HepG2 (cell line): ENCODE data around the gene SLC25A51. TPM values are rescaled to one million over a fixed set of nuclear protein-coding genes. Genes with fewer than 3 reads are reported as not detected.

Experiments
- ATAC-seq: fragments of 200-7000 bp; cut with Tn5 transposase; 3 replicates; pipeline ENCODE4 v1.9.1; 2020; ENCODE audit warnings: mild to moderate bottlenecking, moderate library complexity
- BruUV-seq: library from RNA; stranded (reverse); fragments of 400-500 nt; replicated peaks from 2 replicates; lab custom pipeline; 2021; lab: Mats Ljungman, UMichigan
- CTCF ChIA-PET: fragments of 300-600 bp; formaldehyde crosslinking; extraction: SDS; loops from one replicate; lab custom pipeline; 2021; ENCODE audit warnings: low total read pairs, inconsistent platforms, low intra/inter-chr PET ratio; lab: Yijun Ruan, JAX
- POLR2A ChIA-PET: fragments of 350-600 bp; sonication (Branson Sonifier 250); formaldehyde crosslinking; loops from one replicate; lab custom pipeline; 2020; ENCODE audit warnings: antibody characterized with exemption, inconsistent platforms; lab: Yijun Ruan, JAX
- DNase-seq: peaks from one replicate; pipeline ENCODE4 v3.0.0-alpha.2; 2015; ENCODE audit warnings: low spot score
- FAIRE-seq: peaks from 3 replicates; lab custom pipeline; 2011; peaks lifted over from hg19 to GRCh38; lab: Jason Lieb, UNC
- H2AFZ ChIP-seq: one replicate; pipeline ENCODE4 v1.6.1; 2011; ENCODE audit warnings: low read length, inconsistent platforms
- H3K27ac ChIP-seq: fragments of 300-600 bp; 3 replicates; pipeline ENCODE4 v1.8.0; 2011; ENCODE audit warnings: mixed run types, mild to moderate bottlenecking, mixed read lengths, low read length, inconsistent platforms; ENCODE audit not compliant: insufficient read depth; ENCODE audit errors: extremely low read length
- H3K27me3 ChIP-seq, 2 experiments: fragments of 200-600 bp in 1 of 2; 2 replicates in 1 of 2; 3 replicates in 1 of 2; pipeline versions ENCODE4 v1.6.0 to v1.8.0; 2011; ENCODE audit warnings: low read length in 2 of 2, mild to moderate bottlenecking in 2 of 2, moderate library complexity in 2 of 2, inconsistent platforms in 1 of 2; ENCODE audit not compliant: insufficient read depth in 2 of 2, control insufficient read depth in 1 of 2
- H3K36me3 ChIP-seq, 2 experiments: fragments of 200-600 bp in 1 of 2; replicated peaks in 1 of 2; 2 replicates in 1 of 2; 3 replicates in 1 of 2; pipeline versions ENCODE4 v1.5.1 to v1.8.0; 2011; ENCODE audit warnings: low read length in 2 of 2, inconsistent platforms in 1 of 2; ENCODE audit not compliant: insufficient read depth in 2 of 2, control insufficient read depth in 1 of 2
- H3K4me1 ChIP-seq: 2 replicates; pipeline ENCODE4 v1.5.1; 2012; ENCODE audit warnings: low read length, inconsistent platforms; ENCODE audit not compliant: insufficient read depth
- H3K4me2 ChIP-seq: 2 replicates; pipeline ENCODE4 v1.6.0; 2011; ENCODE audit warnings: low read depth, low read length, inconsistent platforms
- H3K4me3 ChIP-seq, 3 experiments: fragments of 200-600 bp in 1 of 3; sonication (generic), shearing (Covaris generic) in 1 of 3; replicated peaks in 1 of 3; 2 replicates each; pipeline ENCODE4 v1.5.1; 2011 to 2016; ENCODE audit warnings: low read length in 3 of 3, inconsistent platforms in 2 of 3, low read depth in 2 of 3, mild to moderate bottlenecking in 2 of 3, control low read depth in 1 of 3, mixed read lengths in 1 of 3; ENCODE audit not compliant: insufficient read depth in 1 of 3
- H3K79me2 ChIP-seq: one replicate; pipeline ENCODE4 v1.6.1; 2011; ENCODE audit warnings: low read length, inconsistent platforms; ENCODE audit not compliant: insufficient read depth
- H3K9ac ChIP-seq: 2 replicates; pipeline ENCODE4 v1.6.0; 2011; ENCODE audit warnings: mild to moderate bottlenecking, low read depth, low read length, inconsistent platforms; ENCODE audit not compliant: insufficient read depth
- H3K9me3 ChIP-seq: 2 replicates; pipeline ENCODE4 v1.5.1; 2012; ENCODE audit warnings: mild to moderate bottlenecking, low read length
- H4K20me1 ChIP-seq: 2 replicates; pipeline ENCODE4 v1.6.0; 2011; ENCODE audit warnings: inconsistent platforms, mild to moderate bottlenecking, low read length, moderate library complexity; ENCODE audit not compliant: insufficient read depth
- AGO2 ChIP-seq: fragments of 200-400 bp; formaldehyde crosslinking; optimal IDR thresholded peaks from 2 replicates; pipeline ENCODE3; 2017; ENCODE audit warnings: mild to moderate bottlenecking, low read depth, low read length, moderate library complexity
- HMGXB3 ChIP-seq: sonication (generic); formaldehyde crosslinking; IDR thresholded peaks from 2 replicates; pipeline ENCODE4 v1.4.0; 2020; ENCODE audit warnings: missing genetic modification reagents, borderline replicate concordance
- ZNF546 ChIP-seq: sonication (generic); formaldehyde crosslinking; conservative IDR thresholded peaks from 2 replicates; pipeline ENCODE4 v1.8.1; 2023; ENCODE audit warnings: mild to moderate bottlenecking, missing genetic modification reagents
- WGBS: methylation state at CpG from one replicate; pipeline ENCODE4 v1.1.6; 2017; ENCODE audit warnings: low lambda C conversion rate; 5-methylcytosine and 5-hydroxymethylcytosine counted together
- in situ Hi-C: cut with HindIII; loops from 2 replicates; pipeline ENCODE4 v1.10.0; 2017; ENCODE audit warnings: low pct_unique_long_range_greater_than_20kb; ENCODE audit not compliant: extremely low pct_ligation_motif_present
- intact Hi-C: fragments of 100-400 bp; cut with micrococcal nuclease; formaldehyde crosslinking; loops from one replicate; pipeline ENCODE4 v1.10.0; 2022; ENCODE audit not compliant: unreplicated experiment
- polyA plus RNA-seq, 8 experiments: library from polyadenylated mRNA; depleted of rRNA in 3 of 8; stranded (reverse) in 7 of 8; unstranded in 1 of 8; fragments of >200 nt; fragmentation: Illumina TruSeq in 4 of 8; extraction: Trizol in 4 of 8; gene quantifications; 2 replicates each; pipeline versions ENCODE4 v1.2.1 to v1.2.3, GENCODE V29; 2011 to 2016; ENCODE audit warnings: low read depth in 4 of 8, missing spikeins in 1 of 8, mixed read lengths in 1 of 8; ENCODE audit not compliant: insufficient read depth in 1 of 8
- total RNA-seq, 5 experiments: library from RNA; depleted of rRNA; stranded (reverse); fragments of >200 nt; fragmentation: Illumina TruSeq; extraction: Trizol; gene quantifications; 2 replicates each; pipeline ENCODE4 v1.2.3, GENCODE V29; 2016; ENCODE audit warnings: low read depth in 1 of 5

SLC25A51 gene
- total and polyA plus RNA-seq, 2 of the 13 experiments (the other 11 are each of a cell fraction or from before 2014, with no cell fraction given), result 14.6 to 37.7 TPM

GRCh38 chr9:37944671-37945481 is 40.9 kb upstream of the SLC25A51 start:
- no peak for DNase-seq
- 90% methylated on average over 4 of the region's 9 CpGs for WGBS

More at GRCh38 chr9:37944671-37945481, 40.9 kb upstream of the SLC25A51 start:
- H3K9me3 ChIP-seq, result no peaks in the 10 kb centered on the region
- BruUV-seq, result no TSS peak
- CTCF ChIA-PET, result no interaction called here
- TF ChIP-seq HMGXB3 (CRISPR knock-in tag), result no peak
- TF ChIP-seq AGO2, result peak; percentile 26
- no peak for TF ChIP-seq ZNF546 (CRISPR knock-in tag)
- TF ChIP-seq, all 625 proteins: peak for 1
- H3K4me1 ChIP-seq, result peaks cover 26% of the 10 kb centered on the region
- FAIRE-seq (no peak), ATAC-seq (no peak)
- no peaks in the 10 kb centered on the region for H3K27me3 ChIP-seq
- H3K4me3 ChIP-seq, result no peak overlapping the region
- H2AFZ ChIP-seq, result no peak overlapping the region
- peaks cover 18% of the 10 kb centered on the region; the same call in 1 of the 2 replicates for H4K20me1 ChIP-seq
- H3K4me2 ChIP-seq, result no peak overlapping the region
- no peak overlapping the region for H3K9ac ChIP-seq
- H3K79me2 ChIP-seq, result no peaks in the 10 kb centered on the region
- H3K27ac ChIP-seq, result no peak overlapping the region
- peaks cover 55 to 97% of the 10 kb centered on the region in 2 experiments for H3K36me3 ChIP-seq
- intact Hi-C loops, result no loop called here
- in situ Hi-C loops, result no loop called here
- POLR2A ChIA-PET, result no interaction called here
